Ectodermal cell (in vitro differentiated cells): Measurements from ENCODE around the gene GBE1.

Experiments
- H3K27ac ChIP-seq: 2 replicates; pipeline ENCODE4 v1.7.0; 2013; ENCODE audit warnings: mild to moderate bottlenecking, low read depth, low read length; ENCODE audit not compliant: insufficient read depth, poor library complexity, severe bottlenecking
- H3K27me3 ChIP-seq: 2 replicates; pipeline ENCODE4 v1.7.0; 2013; ENCODE audit warnings: mild to moderate bottlenecking, low read length; ENCODE audit not compliant: insufficient read depth, control insufficient read depth, poor library complexity, severe bottlenecking
- H3K36me3 ChIP-seq: one replicate; pipeline ENCODE4 v1.7.0; 2013; ENCODE audit warnings: low read length; ENCODE audit not compliant: control insufficient read depth, insufficient read depth
- H3K4me1 ChIP-seq: one replicate; pipeline ENCODE4 v1.7.0; 2013; ENCODE audit warnings: low read length; ENCODE audit not compliant: control insufficient read depth, insufficient read depth
- H3K4me3 ChIP-seq: 2 replicates; pipeline ENCODE4 v1.7.0; 2013; ENCODE audit warnings: low read depth, low read length, control low read depth; ENCODE audit not compliant: insufficient read depth
- H3K9me3 ChIP-seq: 2 replicates; pipeline ENCODE4 v1.7.0; 2013; ENCODE audit warnings: mild to moderate bottlenecking, low read length, moderate library complexity; ENCODE audit not compliant: control insufficient read depth
- WGBS, 2 experiments: methylation state at CpG; one replicate each; pipeline ENCODE4 v1.1.7; 2013; ENCODE audit warnings: missing lambda C conversion rate in 2 of 2; 5-methylcytosine and 5-hydroxymethylcytosine counted together

GBE1 gene

DNA sequence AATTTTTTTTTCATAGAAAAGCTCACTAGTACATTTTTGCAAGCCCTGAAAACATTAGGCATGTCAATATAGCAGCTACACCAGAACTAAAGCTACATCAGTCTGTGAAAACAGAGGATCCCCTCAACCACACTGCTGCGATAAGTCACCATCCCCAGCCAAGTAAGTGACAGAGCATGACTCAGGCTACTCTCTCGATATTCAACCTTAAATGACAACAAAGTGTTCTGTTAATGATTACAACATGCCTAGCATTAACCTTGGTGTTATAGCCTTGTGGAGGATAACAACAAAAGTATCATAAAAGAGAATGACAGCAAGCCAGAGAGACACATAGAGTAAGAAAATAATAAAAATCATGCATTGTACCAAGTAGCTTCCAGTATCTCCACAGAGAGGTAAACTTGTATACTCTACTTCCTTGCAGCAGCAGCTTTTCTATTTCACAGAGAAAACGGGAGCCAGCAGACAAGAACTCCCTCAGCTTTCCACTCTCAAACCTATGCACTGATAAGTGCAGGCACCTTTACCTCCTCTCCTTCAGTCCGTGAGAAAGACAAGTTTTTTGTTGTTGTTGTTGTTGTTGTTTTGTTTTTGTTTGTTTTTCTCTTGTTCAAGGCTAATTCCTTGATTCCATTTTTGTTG is 76.6 kb downstream of the GBE1 start:
- 91% methylated on average over 3 to 4 of the region's 4 CpGs for WGBS, 2 experiments
- Histone ChIP-seq H3K4me3 (no peak overlapping the region), H3K27ac (no peak overlapping the region), H3K36me3 (no peaks in the 10 kb centered on the region), H3K27me3 (no peaks in the 10 kb centered on the region), H3K4me1 (no peaks in the 10 kb centered on the region), H3K9me3 (no peaks in the 10 kb centered on the region)

DNA sequence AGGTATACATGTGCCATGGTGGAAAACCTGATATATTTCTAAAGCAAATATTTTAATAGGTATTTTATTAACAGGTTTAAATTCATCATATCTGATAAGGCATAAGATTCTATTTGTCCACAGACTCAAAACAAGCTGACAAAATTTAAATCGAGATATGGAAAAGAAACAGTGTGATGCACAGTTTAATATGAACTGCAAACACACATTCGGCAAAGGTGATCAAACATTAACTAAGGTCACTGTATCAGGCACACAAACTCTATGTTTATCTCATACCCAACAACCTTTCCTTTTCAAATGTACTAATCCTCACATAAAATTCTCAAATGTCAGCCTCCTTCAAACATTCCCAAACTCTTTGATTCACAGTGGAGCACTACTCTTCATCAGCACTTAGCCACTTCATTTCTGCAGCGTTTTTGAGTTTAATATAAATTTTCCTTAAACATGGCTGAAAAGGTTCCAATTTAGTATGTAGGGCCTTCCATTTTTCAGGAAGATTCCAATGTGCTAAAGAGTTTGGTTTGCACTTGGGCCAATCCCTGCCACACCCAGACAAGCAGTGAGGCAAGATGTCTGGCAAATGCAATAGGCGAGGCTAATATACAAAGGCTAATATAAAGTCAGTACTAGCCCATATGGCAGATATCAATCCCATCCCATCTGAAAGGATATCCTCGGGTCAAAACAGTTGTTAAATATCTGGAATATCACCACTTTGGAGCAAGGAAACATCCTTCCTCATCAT is 84.6 kb downstream of the GBE1 start:
- 90 to 99% methylated on average over 5 of the region's 5 CpGs for WGBS, 2 experiments
- Histone ChIP-seq H3K27me3 (no peaks in the 10 kb centered on the region), H3K4me1 (no peaks in the 10 kb centered on the region), H3K27ac (no peak overlapping the region), H3K4me3 (no peak overlapping the region), H3K9me3 (no peaks in the 10 kb centered on the region), H3K36me3 (no peaks in the 10 kb centered on the region)

DNA sequence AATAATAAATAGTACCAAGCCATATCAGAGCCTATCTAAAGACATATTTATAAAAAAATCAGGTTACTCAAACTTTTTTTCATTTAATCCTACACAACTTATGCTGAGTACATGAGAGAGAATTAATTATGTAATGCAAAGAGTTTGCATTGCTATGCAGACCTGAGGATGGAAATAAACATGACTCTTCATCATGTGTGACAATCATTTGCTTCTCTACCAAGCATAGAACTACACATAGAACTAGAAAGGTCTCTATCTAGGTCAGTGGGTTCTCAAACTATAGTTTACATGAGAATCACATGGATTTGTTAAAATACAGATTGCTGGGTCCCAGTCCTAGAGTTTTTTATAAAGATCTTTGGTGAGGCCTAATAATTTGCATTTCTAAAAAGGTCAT is 86.8 kb downstream of the GBE1 start:
- H3K27me3 ChIP-seq = no peaks in the 10 kb centered on the region
- no peaks in the 10 kb centered on the region for H3K4me1 ChIP-seq
- no peak overlapping the region for H3K27ac ChIP-seq

DNA sequence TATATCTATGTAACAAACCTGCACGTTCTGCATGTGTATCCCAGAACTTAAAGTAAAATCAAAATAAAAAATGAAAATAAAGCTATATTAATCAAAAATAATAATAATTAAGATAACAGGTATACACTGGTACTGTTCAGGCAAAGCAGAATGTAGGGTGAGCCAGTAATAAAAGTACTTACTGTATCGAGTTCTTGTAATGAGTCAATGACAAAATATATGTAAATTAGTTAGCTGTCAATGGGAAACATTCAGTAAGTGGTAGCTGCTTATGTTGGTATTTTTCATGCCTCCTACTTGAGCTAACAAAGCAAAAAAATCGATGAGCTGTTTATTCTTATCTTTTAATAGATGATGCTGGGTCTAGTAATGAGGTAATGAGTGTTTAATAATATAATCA is 93.2 kb downstream of the GBE1 start:
- Histone ChIP-seq H3K36me3 (no peaks in the 10 kb centered on the region), H3K27ac (no peak overlapping the region), H3K4me3 (no peak overlapping the region), H3K9me3 (no peaks in the 10 kb centered on the region), H3K27me3 (no peaks in the 10 kb centered on the region), H3K4me1 (no peaks in the 10 kb centered on the region)
- 94 to 99% methylated on average over 2 of the region's 3 CpGs for WGBS, 2 experiments

More for the DNA sequence above, 86.8 kb downstream of the GBE1 start:
- Histone ChIP-seq H3K4me3 (no peak overlapping the region), H3K9me3 (no peaks in the 10 kb centered on the region), H3K36me3 (no peaks in the 10 kb centered on the region)

DNA sequence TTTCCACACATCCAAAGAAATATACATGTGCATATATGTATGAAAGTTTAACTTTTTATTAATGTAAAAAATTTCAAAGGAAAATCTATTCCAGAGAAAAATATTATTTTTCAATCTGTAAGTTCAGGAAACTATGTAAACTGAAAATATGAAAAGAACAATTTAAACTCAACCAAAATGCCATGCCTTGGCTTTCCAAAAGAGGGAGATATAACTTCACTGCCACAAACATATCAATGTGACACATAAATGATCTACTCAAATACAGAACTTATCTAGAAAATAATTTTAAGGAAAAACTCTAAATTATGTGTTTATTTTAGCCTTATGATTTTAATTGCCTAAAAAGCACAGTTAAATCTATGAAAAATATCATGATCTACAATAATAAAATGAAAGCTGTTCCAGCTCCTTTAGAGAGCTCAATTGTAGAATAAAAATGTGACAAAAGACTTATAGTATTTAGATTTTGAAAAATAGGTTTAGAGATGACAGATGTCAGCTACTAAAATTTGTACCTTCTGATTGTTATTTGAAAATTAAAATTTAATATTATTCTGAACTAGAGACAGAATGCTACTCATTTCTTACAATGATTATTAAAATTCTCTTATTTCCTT is 94.8 kb downstream of the GBE1 start:
- no peaks in the 10 kb centered on the region for H3K36me3 ChIP-seq
- H3K4me1 ChIP-seq = no peaks in the 10 kb centered on the region
- H3K27ac ChIP-seq = no peak overlapping the region
- H3K4me3 ChIP-seq = no peak overlapping the region
- H3K9me3 ChIP-seq = no peaks in the 10 kb centered on the region
- no peaks in the 10 kb centered on the region for H3K27me3 ChIP-seq

DNA sequence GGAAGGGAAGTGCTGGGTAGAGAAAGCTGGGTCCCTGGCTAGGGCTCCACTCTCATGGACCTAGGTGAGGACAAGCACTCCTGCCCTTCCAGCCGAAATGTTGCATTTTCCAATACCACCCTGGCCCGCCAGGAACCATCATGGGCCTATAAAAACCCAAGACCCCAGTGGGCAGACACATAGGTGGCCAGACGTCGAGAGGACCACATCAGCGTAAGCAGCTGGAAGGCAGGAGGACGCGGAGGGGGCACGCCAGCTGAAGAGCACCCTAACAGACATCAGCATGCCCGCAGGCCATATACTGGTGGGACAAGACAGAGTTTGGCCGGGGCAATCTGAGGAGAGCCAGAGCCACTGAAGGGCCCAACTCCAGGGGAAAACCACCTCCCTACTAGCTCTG is 98.3 kb downstream of the GBE1 start:
- 93 to 98% methylated on average over 10 of the region's 10 CpGs for WGBS, 2 experiments
- Histone ChIP-seq H3K4me1 (no peaks in the 10 kb centered on the region), H3K36me3 (no peaks in the 10 kb centered on the region), H3K4me3 (no peak overlapping the region), H3K9me3 (no peaks in the 10 kb centered on the region), H3K27me3 (no peaks in the 10 kb centered on the region), H3K27ac (no peak overlapping the region)

DNA sequence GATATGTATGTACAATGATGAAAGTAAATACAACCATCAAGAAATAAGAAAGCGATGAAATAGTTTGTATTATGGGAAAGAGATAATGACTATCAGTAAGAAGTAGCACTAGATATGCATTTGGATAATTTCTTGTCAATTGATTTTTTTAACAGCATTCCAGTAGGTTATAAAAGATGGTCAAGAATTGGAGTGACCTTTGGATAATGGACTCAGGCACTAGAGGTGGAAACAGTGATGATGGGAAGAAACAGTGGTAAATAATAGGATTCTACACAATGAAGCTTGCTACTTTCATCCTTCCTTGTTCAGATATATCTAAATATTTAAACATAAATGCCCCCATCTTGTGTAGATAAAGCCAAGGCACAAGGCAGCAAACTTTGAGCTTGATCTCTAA is 101.4 kb downstream of the GBE1 start:
- 90 to 100% methylated on average over 1 of the region's 1 CpG for WGBS, 2 experiments
- Histone ChIP-seq H3K27me3 (no peaks in the 10 kb centered on the region), H3K4me1 (no peaks in the 10 kb centered on the region), H3K27ac (no peak overlapping the region), H3K4me3 (no peak overlapping the region), H3K9me3 (no peaks in the 10 kb centered on the region), H3K36me3 (no peaks in the 10 kb centered on the region)

DNA sequence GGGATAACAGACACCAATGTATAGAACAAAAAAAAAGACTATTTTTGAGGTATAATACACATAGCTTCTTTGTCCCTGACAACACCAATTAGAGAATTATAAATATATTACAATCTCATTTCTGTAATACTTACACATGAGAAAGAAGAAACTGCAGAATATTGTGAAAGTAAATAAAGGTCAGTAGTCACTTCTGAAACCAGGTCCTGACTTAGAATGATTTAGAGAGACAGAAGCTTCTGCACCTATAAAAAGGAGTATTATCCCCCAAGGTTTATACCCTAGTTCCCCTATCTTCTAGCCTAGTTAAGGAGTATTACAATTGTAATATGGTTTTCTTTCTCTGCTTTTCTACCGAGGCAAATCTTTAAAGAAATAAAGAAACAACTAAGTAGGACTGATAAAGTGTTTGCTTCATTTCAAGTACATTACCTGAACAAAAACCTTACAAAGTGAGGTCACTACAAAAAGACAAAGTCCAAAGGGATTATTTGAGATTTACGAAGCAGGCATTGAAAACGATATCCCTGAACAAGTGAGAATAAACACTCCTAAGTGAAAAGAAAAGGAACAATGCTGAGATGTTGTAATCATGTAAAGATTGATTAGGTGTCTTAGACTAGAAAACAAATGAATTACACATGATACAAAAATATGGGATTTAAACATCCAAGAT is 103.0 kb downstream of the GBE1 start:
- 88 to 100% methylated on average over 1 to 2 of the region's 3 CpGs for WGBS, 2 experiments
- no peaks in the 10 kb centered on the region for H3K9me3 ChIP-seq
- H3K4me3 ChIP-seq = no peak overlapping the region
- H3K4me1 ChIP-seq = no peaks in the 10 kb centered on the region
- H3K36me3 ChIP-seq = no peaks in the 10 kb centered on the region
- no peak overlapping the region for H3K27ac ChIP-seq
- no peaks in the 10 kb centered on the region for H3K27me3 ChIP-seq

DNA sequence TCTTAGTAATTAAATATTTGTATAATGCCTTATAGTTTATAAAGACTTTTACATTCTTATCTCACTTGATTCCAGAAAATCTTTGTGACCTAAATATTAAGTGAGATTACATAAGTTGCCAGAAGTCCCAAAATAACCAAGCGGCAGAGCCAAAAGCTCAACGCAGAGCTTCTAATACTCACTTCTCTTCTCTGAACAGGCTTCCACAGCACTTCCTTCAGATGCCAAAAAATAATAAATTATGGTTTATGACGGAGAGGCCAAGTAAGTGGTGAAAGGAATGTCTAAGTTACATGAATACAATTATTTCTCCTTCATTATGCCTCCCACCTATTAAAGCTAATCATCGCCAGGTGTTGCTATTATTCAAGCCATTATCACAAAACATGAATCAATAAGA is 110.3 kb downstream of the GBE1 start:
- Histone ChIP-seq H3K27ac (no peak overlapping the region), H3K4me1 (no peaks in the 10 kb centered on the region), H3K36me3 (no peaks in the 10 kb centered on the region), H3K9me3 (no peaks in the 10 kb centered on the region), H3K27me3 (no peaks in the 10 kb centered on the region), H3K4me3 (no peak overlapping the region)
- WGBS, 2 experiments = 80 to 96% methylated on average over 1 to 3 of the region's 4 CpGs

DNA sequence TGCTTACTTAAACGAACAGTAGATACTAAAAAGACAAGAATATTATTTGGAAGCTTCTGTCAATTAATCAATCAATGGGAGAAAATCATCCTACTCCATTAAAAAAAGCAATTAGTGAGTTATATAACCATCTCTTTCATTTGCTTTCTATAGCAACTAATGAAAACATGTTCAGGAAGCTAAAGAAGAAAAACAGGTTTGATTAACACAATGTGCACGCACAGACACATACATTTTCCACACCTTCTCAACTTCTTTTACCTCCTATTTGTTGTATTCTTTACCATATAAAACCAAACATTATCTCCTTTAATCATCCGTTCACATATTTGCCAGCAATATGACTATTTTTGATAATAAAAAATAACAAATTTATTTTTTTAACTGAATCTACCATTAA is 111.3 kb downstream of the GBE1 start:
- Histone ChIP-seq H3K4me3 (no peak overlapping the region), H3K4me1 (no peaks in the 10 kb centered on the region), H3K27me3 (no peaks in the 10 kb centered on the region), H3K36me3 (no peaks in the 10 kb centered on the region), H3K9me3 (no peaks in the 10 kb centered on the region), H3K27ac (no peak overlapping the region)
- WGBS, 2 experiments = 98 to 100% methylated on average over 1 to 2 of the region's 3 CpGs
